K562 (cell line): ENCODE measurements around the gene ZCCHC24. TPM values are rescaled to one million over a fixed set of nuclear protein-coding genes. Genes with fewer than 3 reads are reported as not detected.

Source experiments
- ATF6 ChIP-seq: sonication (generic); formaldehyde crosslinking; IDR thresholded peaks from 2 replicates; pipeline ENCODE4 v1.4.0; 2020; ENCODE audit warnings: mild to moderate bottlenecking, missing genetic modification reagents
- CREM ChIP-seq: IDR thresholded peaks from 2 replicates; pipeline ENCODE4 v1.6.1; 2014; ENCODE audit warnings: antibody characterized with exemption, low read depth
- ELF1 ChIP-seq: fragments of 200-800 bp; sonication (Bioruptor generic); IDR thresholded peaks from 2 replicates; pipeline ENCODE4 v1.6.1; 2016; ENCODE audit warnings: missing genetic modification characterization, missing compliant biosample characterization
- ELK3 ChIP-seq: fragments of 450-650 bp; formaldehyde crosslinking; IDR thresholded peaks from 2 replicates; pipeline ENCODE4 v1.4.0; 2020; ENCODE audit warnings: mild to moderate bottlenecking
- ESRRA ChIP-seq: fragments of 450-650 bp; IDR thresholded peaks from 2 replicates; pipeline ENCODE4 v1.6.1; 2014; ENCODE audit warnings: low read depth, mild to moderate bottlenecking, moderate library complexity, borderline replicate concordance
- MAZ ChIP-seq, 2 experiments: fragments of 450-650 bp in 1 of 2; sonication (generic) in 1 of 2; formaldehyde crosslinking; IDR thresholded peaks in 1 of 2; conservative IDR thresholded peaks in 1 of 2; 2 replicates each; pipeline versions ENCODE4 v1.4.0 to v1.5.0; 2020; ENCODE audit warnings: mild to moderate bottlenecking in 1 of 2, missing genetic modification reagents in 1 of 2
- MNT ChIP-seq, 2 experiments: fragments of 450-650 bp; conservative IDR thresholded peaks; 2 replicates each; pipeline ENCODE4 v1.6.1; 2017; ENCODE audit warnings: mild to moderate bottlenecking in 2 of 2, moderate library complexity in 2 of 2
- MYNN ChIP-seq, 2 experiments: sonication (generic); formaldehyde crosslinking in 1 of 2; IDR thresholded peaks; 2 replicates each; pipeline versions ENCODE4 v1.5.0 to v1.6.1; 2016 to 2020; ENCODE audit warnings: antibody characterized with exemption in 1 of 2, missing genetic modification reagents in 1 of 2
- NCOA2 ChIP-seq, 2 experiments: fragments of 450-650 bp; IDR thresholded peaks; 2 replicates each; pipeline ENCODE4 v1.6.1; 2018; ENCODE audit warnings: mild to moderate bottlenecking in 2 of 2, moderate library complexity in 1 of 2; ENCODE audit not compliant: partially characterized antibody in 2 of 2
- RAD51 ChIP-seq: fragments of 450-650 bp; IDR thresholded peaks from 2 replicates; pipeline ENCODE4 v1.7.1; 2016; ENCODE audit warnings: low read depth, mild to moderate bottlenecking, borderline replicate concordance
- SAFB ChIP-seq: fragments of 200-400 bp; formaldehyde crosslinking; IDR thresholded peaks from 2 replicates; pipeline ENCODE4 v1.6.1; 2017; ENCODE audit warnings: low read depth, low read length, borderline replicate concordance
- SIX5 ChIP-seq, 2 experiments: IDR thresholded peaks; 2 replicates each; pipeline ENCODE4 v1.6.1; 2011; ENCODE audit warnings: low read length in 2 of 2, borderline replicate concordance in 1 of 2, low read depth in 1 of 2, mild to moderate bottlenecking in 1 of 2, moderate library complexity in 1 of 2; ENCODE audit not compliant: insufficient read depth in 1 of 2
- SMAD3 ChIP-seq: fragments of 450-650 bp; formaldehyde crosslinking; conservative IDR thresholded peaks from 2 replicates; pipeline ENCODE4 v1.4.0; 2020; ENCODE audit warnings: mild to moderate bottlenecking
- SMARCC2 ChIP-seq: fragments of 450-650 bp; IDR thresholded peaks from 2 replicates; pipeline ENCODE4 v1.6.1; 2017; ENCODE audit warnings: antibody characterized with exemption, moderate library complexity, mild to moderate bottlenecking, low read depth
- USF1 ChIP-seq: sonication (generic); formaldehyde crosslinking; IDR thresholded peaks from 2 replicates; pipeline ENCODE4 v1.9.0; 2022; ENCODE audit warnings: mild to moderate bottlenecking, missing genetic modification reagents
- ZBTB43 ChIP-seq: sonication (generic); formaldehyde crosslinking; IDR thresholded peaks from 2 replicates; pipeline ENCODE4 v1.8.0; 2023; ENCODE audit warnings: mild to moderate bottlenecking, missing genetic modification reagents
- ZFX ChIP-seq: sonication (generic); formaldehyde crosslinking; IDR thresholded peaks from 2 replicates; pipeline ENCODE4 v1.8.0; 2022; ENCODE audit warnings: mild to moderate bottlenecking, missing genetic modification reagents, moderate library complexity
- ZNF280B ChIP-seq: fragments of 250-450 bp; sonication (Bioruptor Pico); IDR thresholded peaks from 2 replicates; pipeline ENCODE4 v1.5.1; 2021; ENCODE audit warnings: mild to moderate bottlenecking
- ZNF589 ChIP-seq: fragments of 200-800 bp; sonication (Bioruptor generic); IDR thresholded peaks from 2 replicates; pipeline ENCODE4 v1.6.1; 2016; ENCODE audit warnings: low read depth, missing genetic modification characterization, missing compliant biosample characterization
- ZNF79 ChIP-seq: fragments of 250-450 bp; sonication (Bioruptor Pico); IDR thresholded peaks from 2 replicates; pipeline ENCODE4 v1.4.0; 2020; ENCODE audit warnings: low read depth, mild to moderate bottlenecking, moderate library complexity
- polyA plus RNA-seq, 8 experiments: library from polyadenylated mRNA; depleted of rRNA in 4 of 8; stranded (reverse) in 5 of 8; unstranded in 3 of 8; fragments of >200 nt; fragmentation: Nextera tagmentation in 2 of 8; fragmentation: Illumina TruSeq in 1 of 8; extraction: Ambion mirVana in 2 of 8; extraction: Trizol in 1 of 8; gene quantifications; 2 replicates each; pipeline versions ENCODE4 v1.2.1 to v1.2.3, GENCODE V29; 2011 to 2014; ENCODE audit warnings: inconsistent platforms in 1 of 8, missing spikeins in 1 of 8
- total RNA-seq, 7 experiments: library from RNA; depleted of rRNA in 6 of 7; stranded (reverse); fragments of >200 nt in 6 of 7; fragmentation: Illumina TruSeq in 2 of 7; extraction: Trizol in 2 of 7; gene quantifications; 2 replicates each; pipeline versions ENCODE4 v1.2.1 to v1.2.3, GENCODE V29; 2011 to 2021; ENCODE audit warnings: low replicate concordance in 1 of 7

The ZCCHC24 gene
- total and polyA plus RNA-seq, 9 of the 15 experiments (the other 6 are each of a cell fraction or from before 2014, with no cell fraction given), result 0.84 to 11.0 (median 4.6) TPM

GRCh38 chr10:79446758-79447084, 1.3 kb upstream of the ZCCHC24 start (continued):
- TF ChIP-seq MNT (conservative IDR thresholded peaks at IDR 0.05) (no peak), SIX5 (IDR thresholded peaks at IDR 0.05; ENCODE audit: borderline replicate concordance in 1 of 2, insufficient read depth in 1 of 2, low read depth in 1 of 2, low read length in 2 of 2) (no peak), ZBTB43 (CRISPR knock-in tag) (no peak), ZNF79 (CRISPR knock-in tag) (no peak), ELK3 (CRISPR knock-in tag) (no peak), SMARCC2 (no peak), ELF1 (tag) (no peak), ZNF589 (CRISPR knock-in tag) (no peak), ZFX (no peak), MYNN (IDR thresholded peaks at IDR 0.05) (no peak), MYNN (CRISPR knock-in tag; IDR thresholded peaks at IDR 0.05) (no peak), NCOA2 (IDR thresholded peaks at IDR 0.05; ENCODE audit: partially characterized antibody in 2 of 2) (no peak), SMAD3 (CRISPR knock-in tag) (no peak), ATF6 (CRISPR knock-in tag) (no peak), CREM (peak; percentile 48; the same call in 1 of the 2 replicates), SAFB (no peak), ESRRA (peak; percentile 100), MAZ (CRISPR knock-in tag; conservative IDR thresholded peaks at IDR 0.05 in 1 of 2, IDR thresholded peaks at IDR 0.05 in 1 of 2) (no peak; a peak in 1 of 4 replicates), RAD51 (no peak), USF1 (CRISPR knock-in tag) (0 out of 2 replicates have a peak, but pooled peaks have one; percentile 20), ZNF280B (CRISPR knock-in tag) (no peak)
